NCI-H446 treated with DMSO at 0.1 percent for 48 hours (cell line): Measurements from ENCODE around the gene TARBP2.
"Not testable (repeated sequence)": the region's sequence is repeated elsewhere in the genome, so short reads cannot be mapped to it uniquely, and the experiment has no call there.

Source experiments
- DNase-seq: peaks from one replicate; lab custom pipeline; 2025; lab: John Stamatoyannopoulos, UW

Gene TARBP2

DNA sequence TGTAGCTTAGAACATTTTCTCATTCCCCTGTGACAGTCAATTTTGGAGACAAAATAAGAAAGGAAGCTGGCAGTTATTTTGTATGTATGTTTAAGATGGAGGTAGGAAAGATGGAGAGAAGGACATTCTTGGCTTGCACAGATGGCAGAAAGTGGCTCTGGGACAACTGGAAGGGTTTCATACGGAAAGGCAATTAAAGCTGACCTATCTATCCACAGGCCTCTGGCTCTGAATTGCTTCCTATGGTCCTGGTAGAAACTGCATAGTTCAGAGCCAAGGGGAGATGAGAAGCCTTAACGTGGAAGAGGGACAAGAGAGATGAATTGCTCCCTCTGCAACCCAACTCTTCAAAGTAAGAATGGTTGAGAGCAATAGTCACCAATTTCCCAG lies 14.2 kb downstream of the TARBP2 start:
- no peak for DNase-seq

DNA sequence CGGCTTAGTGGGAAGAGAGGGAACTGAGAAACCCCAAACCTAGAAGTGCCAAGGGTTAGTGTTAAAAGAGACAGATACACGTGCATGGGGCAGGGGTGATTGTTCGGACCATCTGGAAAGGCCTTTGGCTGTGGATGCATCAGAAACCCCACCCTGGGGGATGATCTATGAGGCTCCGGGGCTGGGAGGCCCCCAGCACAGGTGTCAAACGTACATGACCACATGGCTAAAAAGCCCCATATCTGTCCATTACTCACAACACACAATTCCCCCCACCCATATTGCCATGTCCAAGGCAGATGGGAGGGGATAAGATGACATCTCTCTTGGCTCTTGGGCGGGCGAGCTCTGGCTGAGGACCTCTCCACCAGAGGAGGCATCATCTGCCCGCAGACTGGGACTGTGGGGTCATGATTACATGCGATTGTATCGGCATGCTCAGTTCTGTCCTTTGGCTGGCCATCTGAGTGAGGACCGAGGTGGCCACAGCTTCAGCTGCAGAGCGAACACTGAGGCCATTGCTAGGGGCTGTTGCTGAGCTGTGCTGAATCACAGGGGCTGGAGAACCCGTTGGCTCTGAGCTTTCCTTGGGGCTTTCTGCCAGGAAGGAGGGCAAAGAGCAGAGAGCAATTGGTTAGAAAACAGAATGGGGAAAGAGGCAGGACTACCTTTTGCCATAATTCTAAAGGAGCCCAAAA lies 15.8 kb downstream of the TARBP2 start:
- DNase-seq = no peak

DNA sequence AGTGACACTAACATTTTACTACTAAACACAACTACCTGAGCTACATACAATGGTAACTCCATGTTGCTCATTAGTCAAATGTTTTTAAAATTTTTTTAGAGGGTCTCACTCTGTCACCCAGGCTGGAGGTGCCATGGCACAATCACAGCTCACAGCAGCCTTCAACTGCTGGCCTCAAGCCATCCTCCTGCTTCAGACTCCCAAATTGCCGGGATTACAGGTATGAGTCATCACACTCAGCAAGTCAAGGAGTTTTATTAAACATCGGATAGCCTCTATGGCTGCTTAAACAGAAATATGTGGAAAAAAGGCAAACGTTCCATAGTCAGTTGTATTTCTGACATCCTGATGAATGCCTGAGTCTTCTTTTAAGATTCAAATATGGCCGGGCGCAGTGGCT lies 17.3 kb downstream of the TARBP2 start:
- DNase-seq = no peak

DNA sequence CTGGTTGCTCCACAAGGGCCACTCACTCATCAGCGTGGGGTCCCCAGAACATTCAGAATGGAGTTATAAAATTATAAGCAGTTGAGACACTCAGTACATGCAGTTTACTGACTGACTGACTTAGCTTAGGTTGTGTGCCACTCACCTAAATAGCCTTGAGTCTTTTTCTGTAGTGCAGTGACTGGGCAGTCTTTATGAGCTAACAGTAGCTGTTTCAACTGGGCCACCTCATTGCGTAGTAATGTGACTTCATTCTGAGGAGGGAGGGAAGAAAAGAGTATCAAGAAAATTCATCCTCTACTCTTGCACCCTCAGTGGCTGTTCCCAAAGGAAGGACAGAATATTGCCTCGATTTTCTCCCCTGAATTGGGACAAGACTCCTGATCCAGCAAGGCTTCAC lies 22.0 kb downstream of the TARBP2 start:
- DNase-seq = no peak

DNA sequence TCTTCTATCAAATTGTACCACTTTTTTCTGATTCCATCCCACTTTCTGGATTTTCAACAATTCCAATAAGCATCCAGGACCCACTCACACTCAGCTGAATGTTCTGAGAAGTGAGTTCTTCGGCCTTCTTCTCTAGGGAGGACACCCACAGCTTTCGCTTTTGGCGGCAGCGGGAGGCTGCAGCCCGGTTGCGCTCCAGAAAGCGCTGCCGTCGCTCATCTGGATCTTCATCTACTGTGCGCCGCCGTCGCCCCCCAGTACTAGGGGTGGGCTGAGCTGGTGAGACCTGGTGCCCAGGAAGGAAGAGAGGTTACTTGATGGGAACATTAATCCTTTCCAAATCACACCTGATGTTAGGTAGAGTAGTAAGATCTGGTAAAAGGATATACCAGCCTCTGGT lies 23.4 kb downstream of the TARBP2 start:
- no peak for DNase-seq

DNA sequence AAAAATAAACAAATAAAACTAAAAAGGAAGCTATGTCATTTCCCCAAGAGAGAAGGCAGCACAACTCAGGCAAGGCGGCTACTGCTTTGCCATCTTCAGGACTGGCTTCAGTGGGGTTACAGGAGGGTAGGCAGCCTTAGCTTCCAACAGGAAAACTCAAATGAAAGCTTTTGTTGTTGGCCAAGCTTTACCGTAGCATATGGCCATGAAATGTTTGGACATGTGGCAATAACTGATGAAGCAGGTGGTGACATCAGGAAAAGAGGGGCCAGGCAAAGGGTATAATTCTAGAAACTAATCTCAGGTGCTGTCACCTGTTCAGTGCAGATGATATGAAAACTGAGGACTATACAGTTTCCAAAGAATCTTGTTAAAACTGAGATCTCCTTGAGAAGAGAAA lies 29.0 kb downstream of the TARBP2 start:
- DNase-seq = peak; percentile 32

DNA sequence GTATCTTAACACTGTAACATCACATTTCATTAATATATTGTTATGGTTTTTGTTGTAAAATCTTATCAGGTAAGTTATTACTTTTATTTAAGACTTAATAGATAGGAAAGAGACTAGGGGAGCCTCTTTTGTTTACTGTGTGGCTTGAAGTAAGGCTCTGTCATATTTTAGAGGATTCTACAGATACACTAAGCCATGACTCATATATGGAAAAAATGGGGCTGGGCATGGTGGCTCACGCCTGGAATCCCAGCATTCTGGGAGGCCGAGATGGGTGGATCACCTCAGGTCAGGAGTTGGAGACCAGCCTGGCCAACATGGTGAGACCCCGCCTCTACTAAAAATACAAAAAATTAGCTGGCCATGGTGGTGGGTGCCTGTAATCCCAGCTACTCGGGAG lies 29.8 kb downstream of the TARBP2 start:
- DNase-seq = no peak

DNA sequence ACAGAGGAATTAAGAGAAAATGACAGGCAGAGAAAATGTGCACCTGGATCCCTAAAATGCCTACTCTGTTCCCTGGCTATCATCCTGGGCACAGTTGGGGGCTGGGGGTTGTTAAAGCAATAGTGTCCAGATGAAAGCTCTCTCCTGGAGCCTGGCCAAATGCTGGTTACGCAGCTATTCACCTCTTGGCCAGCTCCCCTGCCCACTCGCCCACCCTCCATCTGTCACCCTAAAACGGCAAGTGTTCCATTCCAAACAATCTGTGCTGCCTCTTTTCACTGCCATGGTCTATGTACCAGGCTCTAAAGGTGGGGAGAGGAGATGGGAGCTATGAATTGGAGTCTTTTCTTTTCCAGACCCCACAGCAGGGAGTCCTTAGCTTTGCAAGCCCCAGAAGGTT lies 30.9 kb downstream of the TARBP2 start:
- peak; percentile 91 for DNase-seq

DNA sequence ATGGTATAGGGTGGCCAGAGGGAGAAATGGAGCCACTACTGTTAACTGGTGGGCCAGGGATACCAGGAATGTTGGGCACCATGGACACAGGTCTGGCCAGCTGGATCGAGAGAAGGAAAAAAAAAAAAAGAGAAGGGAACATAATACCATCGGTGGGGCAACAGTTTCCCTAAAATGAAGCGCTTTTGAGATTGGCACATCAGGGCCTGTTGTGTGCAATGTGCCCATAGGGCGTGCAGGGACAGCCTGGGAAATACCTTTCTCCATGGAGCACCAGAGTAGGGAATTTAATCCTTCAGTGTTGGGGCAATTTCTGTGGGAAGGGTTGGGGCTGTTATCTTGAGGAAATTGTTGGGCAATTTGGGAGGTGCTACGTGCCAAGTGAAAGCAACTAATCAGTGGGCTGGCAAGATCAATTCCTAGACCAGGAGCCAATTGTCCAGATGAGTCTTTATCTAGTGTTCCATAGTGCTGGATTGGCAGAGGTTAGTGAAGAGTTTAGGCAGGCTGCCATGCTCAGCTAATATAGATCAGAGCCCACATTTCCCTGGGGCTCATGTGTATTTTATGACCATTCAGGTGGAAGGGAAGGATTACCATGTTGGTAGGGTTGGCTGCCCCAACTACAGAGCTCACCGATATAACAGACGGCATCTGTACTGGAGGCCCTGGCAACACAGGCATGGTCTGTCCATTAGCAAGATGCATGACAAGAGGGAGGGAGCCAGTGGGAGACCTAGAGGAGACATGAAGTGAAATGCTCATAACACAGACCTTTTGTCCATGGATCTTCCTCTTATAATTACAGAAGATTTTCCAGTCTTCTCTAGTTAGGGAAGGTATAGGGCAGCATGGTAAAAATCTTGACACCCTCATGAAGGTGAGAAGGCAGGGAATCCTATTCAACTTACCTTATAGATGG lies 31.7 kb downstream of the TARBP2 start:
- peak; percentile 99 for DNase-seq

DNA sequence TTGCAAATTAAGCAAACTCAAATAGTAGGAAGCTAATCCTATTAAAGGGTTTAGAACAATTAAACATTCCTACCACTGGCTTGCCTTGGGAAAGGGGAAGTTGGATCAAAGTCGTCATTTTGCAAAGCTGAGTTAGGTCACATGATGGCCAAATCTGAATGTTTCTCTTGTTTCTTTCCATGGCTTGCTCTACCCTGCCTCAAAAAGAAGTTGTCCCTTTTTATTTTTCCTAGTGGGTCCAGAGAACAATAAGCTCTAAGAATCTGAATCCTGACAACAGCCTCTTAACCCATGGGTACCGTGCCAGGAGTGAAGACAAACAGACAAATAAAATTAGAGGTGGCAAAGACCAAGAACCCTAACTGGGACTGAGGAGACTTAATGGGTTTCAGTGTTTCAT lies 32.4 kb downstream of the TARBP2 start:
- DNase-seq = no peak

DNA sequence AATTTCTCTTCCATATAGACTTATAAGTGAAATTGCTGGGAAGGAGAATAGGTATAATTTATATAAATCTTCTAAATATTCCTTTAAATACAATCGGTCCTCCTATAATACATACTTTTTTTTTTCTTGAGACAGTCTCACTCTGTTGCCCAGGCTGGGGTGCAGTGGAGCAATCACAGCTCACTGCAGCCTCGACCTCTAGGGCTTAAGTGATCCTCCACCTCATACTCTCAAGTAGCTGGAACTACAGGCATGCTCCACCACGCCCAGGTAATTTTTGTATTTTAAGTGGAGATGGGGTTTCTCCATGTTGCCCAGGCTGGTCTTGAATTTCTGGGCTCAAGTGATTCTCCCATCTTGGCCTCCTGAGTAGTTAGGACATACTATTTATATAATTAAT lies 35.9 kb downstream of the TARBP2 start:
- DNase-seq = no peak

DNA sequence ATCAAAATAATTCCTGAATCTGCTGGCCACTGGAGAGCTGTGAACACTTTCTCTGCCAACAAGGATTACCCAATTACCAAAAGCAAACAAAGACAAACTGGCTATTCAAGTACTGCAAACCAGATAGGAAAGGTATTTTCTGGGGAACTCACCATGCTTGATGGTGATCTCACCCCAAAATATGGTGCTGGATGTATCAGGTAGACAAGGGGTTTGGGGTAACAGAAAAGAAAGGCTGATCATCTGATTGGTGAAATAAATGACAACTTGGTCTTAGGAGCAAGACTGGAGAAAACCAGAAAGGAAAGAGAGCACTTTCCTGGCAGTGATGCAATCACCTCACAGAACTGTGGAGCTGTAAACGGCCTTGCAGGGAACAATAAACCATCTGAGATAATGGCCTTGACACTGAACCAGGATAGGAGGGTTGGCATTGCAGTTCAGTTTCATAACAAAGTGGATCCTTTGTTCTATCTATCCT lies 37.2 kb downstream of the TARBP2 start:
- DNase-seq = peak; percentile 24

DNA sequence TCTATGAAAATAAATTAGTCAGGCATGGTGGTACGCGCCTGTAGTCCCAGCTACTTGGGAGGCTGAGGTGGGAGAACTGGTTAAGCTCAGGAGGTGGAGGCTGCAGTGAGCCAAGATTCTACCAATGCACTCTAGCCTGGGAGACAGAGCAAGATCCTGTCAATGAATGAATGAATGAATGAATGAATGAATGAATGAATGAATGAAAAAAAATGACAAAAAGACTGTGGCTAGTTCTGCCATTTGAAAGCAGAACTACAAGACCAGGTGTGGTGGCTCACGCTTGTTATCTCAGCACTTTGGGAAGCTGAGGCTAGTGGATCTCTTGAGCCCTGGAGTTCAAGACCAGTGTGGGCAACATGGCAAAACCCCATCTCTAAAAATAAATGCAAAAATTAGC lies 38.4 kb downstream of the TARBP2 start:
- no peak for DNase-seq

DNA sequence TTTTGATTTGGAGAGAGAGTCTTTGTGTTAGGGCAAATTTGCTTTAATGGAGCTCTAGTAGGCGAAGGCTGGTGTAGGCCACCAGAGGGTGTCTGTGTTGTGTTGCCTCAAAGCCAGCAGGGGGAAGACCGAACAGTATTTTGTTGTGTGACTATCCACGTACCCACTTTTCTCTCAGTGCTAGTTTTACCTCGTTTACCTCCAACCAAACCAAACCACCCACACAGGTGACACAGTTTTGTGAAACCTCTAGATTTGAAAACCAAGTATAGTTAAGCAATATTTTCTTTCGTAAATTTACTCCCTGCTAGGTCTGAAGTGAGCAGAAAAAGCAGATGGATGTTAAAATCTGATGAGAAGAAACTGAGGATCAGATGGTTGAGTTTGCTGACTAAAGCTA lies 42.5 kb downstream of the TARBP2 start:
- DNase-seq = peak; percentile 52

DNA sequence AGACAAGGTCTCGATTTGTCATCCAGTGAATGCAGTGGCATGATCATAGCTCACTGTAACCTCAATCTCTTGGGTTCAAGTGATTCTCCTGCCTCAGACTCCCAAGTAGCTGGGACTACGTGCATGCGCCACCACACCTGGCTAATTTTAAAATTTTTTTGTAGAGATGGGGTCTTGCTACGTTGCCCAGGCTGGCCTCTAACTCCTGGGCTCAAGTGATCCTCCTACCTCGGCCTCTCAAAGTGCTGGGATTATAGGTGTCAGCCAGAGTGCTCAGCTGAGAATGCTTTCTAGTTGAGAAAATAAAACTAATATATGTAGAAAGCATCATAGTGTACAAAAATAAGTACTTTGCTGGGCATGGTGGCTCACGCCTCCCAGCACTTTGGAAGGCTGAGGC lies 47.3 kb downstream of the TARBP2 start:
- DNase-seq = not testable (repeated sequence)

DNA sequence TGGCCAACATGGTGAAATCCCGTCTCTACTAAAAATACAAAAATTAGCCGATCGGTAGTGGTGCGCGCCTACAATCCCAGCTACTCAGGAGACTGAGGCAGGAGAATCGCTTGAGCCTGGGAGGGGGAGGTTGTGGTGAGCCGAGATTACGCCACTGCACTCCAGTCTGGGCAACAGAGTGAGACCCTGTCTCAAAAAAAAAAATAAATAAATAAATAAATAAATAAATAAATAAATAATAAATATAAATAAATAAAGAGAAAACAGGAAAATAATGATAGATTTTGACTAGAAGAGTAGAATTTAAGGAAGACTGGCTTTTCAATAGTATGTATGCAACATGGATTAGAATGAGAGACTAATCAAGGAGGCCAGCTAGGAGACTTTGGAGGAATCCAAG lies 49.0 kb downstream of the TARBP2 start:
- not testable (repeated sequence) for DNase-seq

DNA sequence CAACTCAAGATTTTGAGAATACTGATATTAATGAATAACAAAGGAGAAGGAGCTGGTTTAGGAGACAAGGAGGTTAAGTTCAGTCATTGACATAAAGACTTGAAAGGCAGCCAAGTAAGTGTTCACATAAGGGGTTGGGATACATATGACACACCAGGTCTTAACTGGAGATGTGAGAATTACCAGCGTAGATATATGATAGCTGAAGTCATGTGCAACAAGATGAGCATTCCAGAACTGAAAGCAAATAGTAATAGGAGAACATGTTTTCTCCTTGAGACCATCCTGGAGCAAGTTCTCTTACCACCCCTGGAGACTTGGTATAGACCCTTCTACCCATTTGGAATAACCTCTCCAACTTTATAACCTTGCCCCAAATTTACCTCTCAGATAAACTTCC lies 49.5 kb downstream of the TARBP2 start:
- no peak for DNase-seq

DNA sequence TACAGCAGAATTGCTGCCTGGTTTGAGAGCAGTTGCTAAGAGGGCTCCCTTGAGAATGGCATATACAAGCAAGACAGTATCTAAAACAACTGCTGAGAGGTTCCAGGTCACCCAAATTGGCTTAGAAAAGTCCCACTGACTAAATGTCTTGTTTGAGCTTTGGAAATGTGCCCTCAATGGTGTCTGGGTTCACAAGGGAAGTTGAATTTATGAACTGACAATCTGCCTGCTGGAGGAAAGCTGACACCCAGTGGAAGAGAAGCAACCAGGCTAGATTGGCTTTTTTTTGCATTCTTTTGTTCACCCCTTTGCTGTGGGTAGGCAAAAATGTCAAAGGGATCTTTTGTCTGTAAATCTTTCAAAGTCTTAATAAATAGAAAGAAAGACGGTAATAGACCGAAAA lies 50.8 kb downstream of the TARBP2 start:
- peak; percentile 92 for DNase-seq

DNA sequence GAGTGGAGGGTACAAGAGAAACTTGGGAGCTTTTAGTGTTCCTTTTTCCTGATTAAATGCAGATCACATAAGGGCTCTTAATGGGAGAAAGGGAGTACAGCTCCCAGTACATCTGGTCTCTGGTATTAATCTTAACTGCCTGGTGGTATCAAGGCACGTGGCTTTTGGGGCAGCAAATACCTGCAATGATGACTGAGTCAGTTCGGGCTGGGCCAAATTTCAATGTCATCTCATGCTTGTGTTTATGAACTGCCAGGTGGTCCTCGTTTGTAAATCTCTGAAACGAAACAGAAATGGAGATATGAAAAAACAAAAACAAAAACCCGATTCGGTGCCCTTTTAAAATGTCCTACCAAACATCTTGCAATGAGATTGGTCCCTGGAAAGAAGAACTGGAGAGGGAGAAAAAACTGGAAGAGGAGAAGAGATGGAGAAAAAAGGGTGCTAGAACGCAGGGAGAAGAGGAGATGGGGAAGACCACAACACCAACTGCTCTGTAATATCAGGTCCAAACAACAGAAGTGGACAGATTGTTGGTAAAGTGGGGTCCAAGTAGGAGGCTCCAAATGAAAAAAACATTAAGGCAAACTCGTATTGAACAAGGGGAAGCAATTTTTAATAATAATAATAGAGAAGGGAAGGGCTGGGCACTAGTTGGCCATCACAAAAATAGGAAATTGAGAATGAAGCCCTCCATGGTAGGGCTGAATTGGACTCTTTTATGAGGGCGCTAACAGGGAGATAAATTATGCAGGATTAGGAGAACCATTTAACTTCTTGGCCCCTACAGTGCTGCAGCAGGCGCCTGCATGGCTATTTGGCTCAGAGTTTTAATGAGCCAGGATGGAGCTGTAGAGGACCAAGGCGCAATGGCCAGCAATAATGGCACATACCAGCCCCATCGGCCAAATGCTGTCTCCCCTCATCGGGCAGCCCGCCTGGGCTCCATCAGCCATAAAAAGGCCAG lies 51.6 kb downstream of the TARBP2 start:
- DNase-seq = peak; percentile 80
